HG03025 (cell line): Measurements from ENCODE around the gene TCF15.
A peak's percentile ranks its signal among the peaks of the same experiment; 100 is the strongest.

Experiments used
- ATAC-seq: cut with Tn5 transposase; IDR thresholded peaks from one replicate; pipeline ENCODE4 v1.9.1; 2021; ENCODE audit warnings: mild to moderate bottlenecking, moderate library complexity; ENCODE audit not compliant: unreplicated experiment, low FRiP score

The TCF15 gene

DNA sequence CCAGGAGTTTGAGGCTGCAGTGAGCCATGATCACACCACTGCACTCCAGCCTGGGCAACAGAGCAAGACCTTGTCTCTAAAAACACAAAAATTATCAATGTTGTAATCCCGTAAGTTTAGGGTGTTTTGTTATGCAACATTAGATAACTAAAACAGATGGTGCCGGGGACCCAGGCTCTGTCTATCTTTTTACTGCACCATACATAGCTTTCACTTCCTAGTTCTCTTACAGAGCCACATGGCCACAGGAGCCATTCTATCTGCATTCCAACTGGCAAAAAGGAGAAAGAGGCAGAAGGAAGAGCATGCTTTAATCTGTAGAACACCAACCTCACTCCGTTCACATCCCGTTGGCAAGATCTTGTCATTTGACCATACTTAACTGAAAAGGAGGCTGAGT is 5.4 kb upstream of the TCF15 start:
- ATAC-seq: no peak

DNA sequence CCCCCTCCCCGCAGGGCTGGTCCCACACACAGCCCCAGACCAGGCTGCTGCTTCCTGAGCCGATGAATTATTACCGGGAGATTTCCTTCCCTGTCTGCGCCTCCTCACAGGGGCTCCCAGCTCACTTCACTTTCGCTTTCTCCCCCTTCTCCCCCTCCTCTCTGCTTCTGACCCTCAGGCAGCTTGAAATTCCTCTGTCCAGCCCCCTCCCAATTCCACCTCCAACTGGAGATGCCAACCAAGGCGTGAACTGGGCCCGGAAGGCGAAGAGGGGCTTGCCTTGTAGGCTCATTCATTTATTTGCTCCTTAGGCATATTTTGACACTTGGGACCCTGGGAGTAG is 1.7 kb upstream of the TCF15 start:
- ATAC-seq: no peak

DNA sequence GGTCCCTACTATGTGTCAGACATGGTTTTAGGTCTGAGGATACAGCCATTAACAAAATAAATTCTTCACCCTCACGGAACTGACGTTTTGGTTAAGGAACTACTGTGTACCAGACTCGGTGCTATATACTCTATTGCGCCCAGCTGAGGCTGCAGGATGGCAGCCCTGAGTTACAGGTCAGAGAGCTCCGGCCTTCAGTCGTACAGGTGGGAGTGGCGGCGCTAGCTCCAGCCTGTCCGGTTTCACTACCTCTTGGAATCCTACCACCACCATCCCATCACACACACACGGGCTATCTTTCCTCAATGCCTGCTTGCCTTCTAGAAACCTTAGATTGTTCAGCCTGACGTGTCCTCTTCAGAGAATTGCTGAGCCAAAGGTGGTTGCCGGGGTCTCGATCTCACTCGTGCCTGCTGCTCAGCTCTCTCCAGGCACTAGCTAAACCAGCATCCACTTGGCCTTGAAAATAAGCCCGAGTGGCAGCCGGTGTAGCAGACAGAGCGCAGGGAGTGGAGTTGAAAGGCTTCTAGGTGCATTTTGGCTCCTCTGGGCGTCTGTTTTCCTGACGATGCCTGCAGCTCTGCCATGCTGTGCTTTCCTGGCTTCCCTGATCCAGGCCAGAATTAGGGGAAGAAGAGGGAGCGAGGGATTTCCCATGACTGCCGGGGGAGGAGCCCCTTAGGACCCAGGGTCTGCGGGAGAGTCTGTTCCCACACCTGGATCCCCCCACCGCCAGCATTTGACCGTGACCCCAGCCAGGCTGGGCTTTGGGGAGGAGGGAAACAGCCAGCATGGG is 1.1 kb upstream of the TCF15 start:
- ATAC-seq: no peak

DNA sequence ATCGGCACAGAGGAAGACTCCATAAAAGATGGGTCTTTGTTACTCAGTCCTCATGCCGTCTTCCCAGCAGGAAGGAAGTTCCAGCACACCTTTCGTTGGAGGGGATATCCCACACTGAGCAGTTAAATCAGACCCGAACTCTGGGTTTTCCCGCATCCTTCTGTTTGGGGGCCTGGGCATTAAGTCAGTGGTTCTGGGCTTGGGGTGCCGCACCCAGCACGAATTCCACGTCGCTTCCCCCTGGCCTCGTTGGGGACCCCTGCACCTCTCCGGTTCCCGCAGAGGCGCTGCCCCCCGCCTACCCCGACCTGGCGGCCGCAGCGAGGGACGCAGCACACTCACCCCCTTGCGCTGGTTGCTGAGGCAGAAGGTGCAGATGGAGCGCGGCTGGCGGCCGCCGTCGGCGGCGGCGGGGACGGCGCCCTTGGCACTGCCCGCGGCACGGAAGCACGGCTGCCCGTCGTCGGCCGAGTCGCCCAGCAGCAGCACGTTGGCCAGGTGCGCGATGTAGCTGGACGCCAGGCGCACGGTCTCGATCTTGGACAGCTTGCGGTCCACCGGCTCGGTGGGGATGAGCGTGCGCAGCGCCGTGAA is 641 bp downstream of the TCF15 start:
- ATAC-seq: no peak

DNA sequence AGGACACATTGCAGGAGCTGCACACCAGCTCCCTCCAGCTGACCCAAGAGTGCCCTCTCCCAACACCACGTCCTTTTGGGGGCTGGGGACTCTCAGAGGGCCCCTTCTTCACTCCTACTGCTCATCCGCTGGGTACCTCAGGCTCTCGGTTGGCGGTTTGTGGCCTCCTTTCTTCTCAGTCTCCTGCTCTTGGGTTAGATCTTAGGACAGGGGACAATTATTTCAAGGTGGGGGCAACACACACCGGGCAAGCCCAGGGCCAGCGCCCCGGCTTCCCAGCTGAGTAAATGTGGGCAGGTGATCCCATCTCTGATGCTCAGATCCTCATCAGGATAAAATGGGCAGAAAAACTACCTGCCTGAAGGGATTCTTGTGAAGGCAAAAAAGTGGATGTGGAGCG is 1.1 kb downstream of the TCF15 start:
- no peak for ATAC-seq

DNA sequence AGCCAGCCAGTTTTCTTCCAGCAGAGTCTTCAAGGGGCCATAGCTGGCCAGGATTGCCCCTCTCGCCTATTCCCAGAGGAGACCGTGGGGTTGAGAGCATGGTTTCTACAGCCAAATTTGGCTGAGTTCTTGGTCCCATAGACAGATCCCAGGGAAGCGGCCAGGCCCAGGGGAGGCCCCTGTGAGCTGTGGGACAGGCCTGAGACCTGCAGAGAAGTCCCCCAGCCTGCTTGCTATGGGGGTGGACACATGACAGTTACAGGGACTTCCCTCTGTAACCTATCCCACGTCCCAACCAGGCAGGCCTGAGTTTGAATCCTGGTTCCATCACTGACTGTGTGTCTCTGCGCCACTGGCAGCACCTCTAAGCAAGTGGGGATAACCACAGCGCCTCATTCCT is 2.6 kb downstream of the TCF15 start:
- ATAC-seq: no peak

DNA sequence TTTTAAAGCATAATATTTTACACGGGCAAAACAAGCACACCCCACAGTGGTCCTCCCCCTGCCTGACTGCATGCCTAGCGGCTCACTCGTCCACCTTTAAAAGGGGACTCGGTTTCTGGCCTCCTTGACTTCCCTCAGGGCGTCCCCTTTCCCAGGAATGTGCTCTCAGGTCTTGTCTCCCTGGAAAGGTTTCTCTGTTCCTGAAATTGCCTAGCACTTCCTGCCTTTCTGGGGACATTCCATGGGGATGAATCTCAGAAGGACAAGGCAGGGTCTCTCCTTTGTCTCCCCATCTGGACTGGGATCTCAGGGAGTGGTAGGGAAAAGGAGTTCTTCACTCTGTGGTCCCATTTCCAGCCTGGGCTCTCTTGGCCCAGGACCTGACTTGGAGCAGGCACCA is 4.9 kb downstream of the TCF15 start:
- ATAC-seq: no peak

DNA sequence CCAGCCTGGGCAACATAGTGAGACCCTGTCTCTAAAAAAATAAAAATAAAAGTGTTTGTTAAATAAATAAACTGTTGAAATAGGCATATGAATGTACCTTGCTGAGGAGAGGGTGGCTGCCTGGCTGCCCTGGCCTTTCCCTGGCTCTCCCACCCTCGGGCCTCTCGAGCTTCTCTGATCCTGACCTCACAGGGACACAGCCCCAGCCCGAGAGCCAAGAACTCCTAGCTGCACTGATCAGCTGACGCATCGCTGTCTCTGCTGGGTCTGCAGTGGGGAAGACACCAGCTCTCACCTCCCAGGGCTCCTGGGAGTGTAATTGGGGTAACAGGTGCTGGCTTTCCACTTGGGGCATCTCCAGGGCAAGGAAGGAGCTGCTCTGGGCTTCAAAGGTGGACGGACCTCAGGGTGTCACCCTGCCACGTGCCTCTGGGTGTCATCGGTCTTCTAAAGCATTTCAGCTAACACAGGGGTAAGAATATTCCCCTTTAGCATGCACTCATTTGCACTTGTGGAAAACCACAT is 6.9 kb downstream of the TCF15 start:
- ATAC-seq: no peak

DNA sequence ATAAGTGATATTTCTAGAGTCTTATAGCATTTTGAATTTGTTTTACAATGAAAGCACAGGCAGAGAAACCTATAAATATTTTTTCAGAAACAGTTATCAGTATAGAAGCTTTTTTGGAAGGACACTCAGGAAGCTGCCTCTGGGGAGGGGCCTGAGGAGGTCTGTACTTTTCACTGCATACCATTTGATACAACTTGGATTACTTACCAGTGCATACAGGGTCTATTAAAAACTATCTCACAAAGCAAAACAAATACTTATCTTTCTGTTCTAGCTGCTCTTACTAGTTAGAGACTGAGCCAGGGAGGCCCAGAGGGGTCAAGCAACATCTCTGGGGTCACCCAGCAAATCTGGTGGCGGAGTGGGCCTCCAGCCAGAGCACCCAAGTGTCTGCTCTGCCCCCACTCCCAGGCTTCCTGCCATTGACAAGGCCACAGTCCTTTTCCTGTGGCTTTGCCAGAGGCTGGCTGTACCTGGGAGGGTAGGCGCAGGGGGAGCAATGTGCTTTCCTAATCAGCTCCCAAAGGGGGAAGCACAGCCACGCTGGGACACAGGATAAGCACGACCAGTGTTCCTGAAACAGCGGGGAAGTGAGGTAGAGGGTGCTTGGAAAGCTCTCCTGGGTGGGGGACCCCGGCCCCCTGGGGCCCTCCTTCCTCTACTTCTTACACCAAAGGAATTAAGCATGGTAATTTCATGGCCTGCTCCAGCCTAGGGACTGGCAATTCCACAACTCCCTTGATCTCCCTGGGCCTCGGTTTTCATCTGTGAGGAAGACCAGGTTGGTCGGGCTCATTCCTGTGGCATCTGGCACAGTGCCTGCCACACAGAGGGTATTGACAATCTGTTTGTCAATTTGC is 7.8 kb downstream of the TCF15 start:
- ATAC-seq: no peak

DNA sequence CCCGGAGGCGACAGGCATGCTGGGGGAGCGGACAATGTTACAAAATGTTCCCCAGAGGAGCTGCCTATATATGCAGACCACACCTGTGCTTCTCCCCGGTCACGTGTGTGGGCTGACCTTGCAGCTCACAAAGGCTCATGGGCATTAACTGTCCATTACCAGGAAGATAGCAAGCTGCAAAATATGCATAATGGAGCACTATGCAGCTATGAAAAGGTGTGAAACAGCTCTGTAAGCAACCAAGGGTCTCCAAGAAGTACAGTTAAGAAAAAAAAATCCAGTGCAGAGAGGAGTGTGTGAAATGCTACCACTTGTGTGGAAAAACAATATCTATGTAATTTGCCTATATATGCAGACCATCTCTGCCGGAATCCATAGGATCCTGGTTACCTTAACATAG is 9.4 kb downstream of the TCF15 start:
- ATAC-seq: no peak

DNA sequence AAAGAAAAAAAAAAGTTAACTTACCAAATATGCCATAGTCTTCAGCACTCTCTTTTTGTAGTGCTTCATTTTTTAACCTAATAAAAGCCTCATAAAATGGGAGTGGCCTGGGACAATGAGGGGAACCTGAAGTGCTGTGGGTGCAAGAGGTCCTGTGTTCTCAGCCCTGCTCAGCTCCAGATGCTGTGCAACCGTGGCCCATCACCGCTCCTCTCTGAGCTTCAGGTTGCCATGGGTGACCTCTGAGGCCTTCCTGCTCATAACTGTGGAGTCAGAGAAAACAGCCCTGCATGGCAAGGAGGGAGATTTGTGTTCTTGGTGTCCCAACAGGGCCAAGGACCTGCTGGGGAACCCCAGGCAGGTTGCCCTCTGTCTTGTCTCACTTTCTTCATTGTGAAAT is 10.0 kb downstream of the TCF15 start:
- no peak for ATAC-seq

DNA sequence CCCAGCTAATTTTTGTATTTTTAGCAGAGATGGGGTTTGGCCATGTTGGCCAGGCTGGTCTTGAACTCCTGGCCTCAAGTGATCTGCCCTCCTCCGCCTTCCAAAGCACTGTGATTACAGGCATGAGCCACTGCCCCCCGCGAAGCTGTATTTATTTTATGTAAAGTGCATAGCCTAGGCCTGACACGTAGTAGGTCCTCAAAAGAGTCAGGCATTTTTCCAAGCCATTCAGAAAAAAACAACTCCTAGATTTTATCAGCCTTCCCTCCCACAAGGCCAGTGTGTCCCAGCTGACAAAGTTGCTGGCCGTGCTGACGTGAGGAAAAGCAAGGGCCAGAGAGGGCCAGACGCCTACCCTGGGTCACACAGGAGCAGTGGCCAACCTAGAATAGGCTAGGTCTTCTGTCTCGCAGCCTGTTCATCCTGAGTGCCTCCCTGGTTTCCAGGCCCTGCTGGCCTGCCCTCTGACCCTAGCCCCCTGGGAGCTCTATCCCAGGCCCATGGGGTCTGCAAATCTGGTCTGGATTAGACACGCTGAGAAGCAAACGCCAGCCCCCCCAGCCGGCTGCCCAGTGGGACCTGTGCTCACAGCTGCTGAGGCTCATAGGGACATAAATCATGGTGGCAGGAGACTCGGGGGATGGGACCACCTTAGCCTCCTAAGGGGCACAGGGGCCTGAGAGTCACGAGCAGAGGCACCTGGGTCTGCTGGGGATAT is 11.8 kb downstream of the TCF15 start:
- no peak for ATAC-seq

DNA sequence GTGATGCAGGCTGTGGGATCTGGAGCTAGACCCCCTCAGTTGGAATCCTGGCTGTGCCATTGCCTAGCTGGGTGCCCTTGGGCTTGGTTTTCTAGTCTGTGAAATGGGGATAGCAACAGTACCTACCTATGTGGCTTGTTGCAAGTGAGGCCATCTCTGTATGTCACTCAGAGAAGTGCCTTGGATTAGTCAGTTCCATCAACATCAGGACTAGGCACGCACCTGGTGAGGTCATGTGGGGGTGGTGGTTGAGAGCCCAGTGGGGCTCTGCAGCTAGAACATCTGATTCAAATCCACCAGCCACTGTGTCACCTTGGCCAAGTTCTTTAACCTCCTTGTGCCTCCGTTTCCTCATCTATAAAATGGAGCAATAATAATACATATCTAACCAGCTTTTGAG is 12.5 kb downstream of the TCF15 start:
- no peak for ATAC-seq

DNA sequence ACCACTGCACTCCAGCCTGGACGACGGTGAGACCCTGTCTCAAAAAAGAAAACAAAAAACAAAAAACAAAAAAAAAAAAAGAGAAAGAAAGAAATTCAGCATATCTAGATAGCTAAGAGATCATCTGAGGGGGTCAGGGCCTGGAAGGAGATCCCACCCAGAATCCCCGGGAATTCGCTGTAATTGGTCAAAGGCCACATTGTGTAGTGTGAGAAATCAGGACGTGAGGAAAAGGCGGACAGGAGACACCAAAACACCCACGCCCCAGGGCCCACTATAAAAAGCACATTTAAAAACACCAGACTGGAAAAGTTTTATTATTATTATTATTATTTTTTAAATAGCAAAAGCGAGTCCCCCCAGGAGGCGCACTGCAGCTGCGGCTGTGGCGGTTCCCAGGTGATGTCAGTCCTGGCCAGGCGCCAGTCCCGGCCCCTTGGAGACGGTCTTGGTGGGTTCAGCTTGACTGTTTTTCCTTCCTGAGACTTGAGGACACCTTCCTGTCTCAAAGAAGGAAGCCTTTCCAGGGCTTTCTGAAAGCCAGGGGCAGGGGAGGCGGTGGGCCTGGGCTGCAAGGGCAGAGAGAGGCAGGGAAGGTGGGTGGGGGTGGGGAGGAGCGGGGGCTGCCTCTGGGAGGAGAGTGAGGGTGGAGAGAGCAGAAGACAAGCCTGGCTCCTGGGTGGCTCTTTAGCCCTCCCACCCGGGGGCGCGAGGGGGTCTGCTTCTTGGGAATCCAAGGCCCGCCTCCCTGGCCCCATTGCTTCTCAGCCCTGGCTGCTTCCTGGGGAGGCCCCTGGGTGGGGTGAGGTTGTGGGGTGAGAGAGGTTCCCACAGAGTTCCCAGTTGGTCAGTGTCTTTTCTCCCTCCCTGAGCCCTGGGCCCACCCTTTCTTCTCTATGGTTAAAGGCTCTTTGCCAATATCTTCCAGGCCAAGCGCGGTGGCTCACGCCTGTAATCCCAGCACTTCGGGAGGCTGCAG is 14.5 kb downstream of the TCF15 start:
- ATAC-seq: no peak

DNA sequence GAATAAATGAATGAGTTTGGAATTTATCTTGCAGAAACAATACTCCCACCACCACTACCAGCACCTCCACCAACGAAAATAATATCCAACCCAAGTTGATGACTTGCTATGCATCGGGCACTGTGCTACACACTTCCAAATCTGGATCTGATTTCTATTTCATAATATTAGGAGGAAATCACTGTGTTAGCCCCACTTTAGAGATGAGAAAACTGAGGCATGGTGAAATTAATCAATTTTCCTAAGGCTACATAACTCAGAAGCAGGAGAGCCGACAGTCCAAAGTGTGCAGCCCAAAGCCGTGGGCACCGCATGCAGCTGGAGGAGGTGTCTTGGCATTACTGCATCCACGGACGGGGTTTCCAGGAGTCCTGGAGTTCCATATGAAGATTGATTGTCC is 17.6 kb downstream of the TCF15 start:
- no peak for ATAC-seq

DNA sequence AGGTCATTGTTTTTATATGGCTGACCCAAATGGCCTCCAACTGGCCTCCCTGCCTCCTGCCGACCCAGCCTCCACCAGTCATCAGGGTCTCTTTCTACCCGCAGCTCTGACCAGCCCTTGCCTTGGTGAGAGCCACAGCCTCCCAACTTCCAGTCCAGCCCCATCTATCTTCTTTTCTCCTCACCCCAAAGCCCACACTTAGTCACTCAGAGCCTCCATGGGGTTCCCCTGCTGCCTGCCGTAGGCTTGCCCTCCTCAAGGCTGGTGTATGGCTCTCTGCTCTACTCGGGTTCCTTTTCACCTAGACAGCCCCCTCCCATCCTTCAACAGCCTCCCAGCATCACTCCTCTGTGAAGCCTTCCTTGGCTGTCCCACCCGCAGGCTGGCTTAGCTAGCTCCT is 18.2 kb downstream of the TCF15 start:
- no peak for ATAC-seq

DNA sequence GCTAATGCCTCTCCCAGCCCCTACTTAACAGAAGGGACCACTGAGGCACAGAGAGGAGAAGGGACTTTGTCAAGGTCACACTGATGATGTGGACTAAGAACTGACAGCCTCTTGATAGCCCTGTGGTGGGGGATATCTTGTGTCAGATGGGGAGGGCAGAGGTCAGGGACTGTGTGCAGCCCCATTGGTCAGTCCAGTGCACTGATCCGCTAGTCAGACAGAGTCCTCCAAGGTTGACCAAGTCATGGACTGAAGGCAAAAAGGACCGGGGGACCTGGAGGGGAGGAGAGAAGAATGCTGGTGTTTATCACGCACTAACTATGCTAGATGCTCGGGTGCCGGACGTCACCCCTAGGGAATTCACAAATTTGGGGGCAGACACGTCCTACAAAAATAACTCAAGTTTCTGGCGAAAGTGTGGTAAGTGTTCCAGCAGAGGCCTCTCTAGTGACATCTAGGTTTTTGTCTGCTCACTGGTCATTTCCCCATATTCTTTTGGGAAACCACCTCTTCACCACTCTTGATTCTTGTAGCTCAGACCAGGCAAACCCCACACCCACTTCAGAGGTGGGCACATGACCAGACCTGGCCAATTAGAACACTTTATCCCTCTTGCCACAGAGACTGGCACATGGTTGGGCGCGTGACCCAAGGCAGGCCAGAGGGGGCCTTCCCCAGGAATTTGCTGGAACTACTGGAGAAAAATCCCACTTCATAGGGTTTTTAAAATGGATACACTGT is 21.0 kb downstream of the TCF15 start:
- ATAC-seq: peak; percentile 64

DNA sequence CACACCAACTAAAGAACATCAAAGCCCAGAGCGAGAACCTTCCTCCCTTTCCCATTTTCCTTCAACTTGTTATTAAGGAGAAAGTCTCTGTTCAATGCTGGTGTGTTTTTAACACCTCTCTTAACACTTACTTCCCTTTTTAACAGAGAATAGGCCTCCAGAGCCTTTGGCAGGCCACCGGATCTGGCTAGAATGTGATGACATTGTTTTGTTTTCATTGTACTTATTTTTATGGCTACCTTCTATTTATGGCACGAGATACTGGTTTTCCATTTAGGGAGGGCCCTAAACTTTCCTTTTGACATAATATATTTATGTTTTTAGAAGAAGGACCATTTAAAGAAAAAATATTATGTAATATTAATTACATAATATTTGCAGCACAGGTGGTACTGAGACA is 21.6 kb downstream of the TCF15 start:
- no peak for ATAC-seq

DNA sequence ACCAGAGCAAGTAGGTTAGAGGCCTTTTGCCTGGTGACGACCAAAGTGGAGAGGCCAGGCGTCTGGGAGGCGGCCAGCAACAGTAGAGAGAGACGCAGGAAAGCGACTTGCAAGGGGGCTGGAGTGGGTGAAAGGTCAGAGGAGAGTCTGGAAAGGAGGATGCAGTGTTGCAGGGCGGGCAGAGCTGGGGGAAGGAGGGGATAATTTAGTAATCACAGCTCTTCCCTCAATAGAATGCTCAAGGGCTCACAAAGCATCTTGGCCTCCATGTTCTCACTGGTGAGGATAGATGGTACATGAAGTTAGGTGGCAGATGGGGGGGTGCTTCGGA is 25.2 kb downstream of the TCF15 start:
- ATAC-seq: no peak
